Uterus (tissue), 4 donors: Measurements from ENCODE around the gene HIPK2. TPM values are rescaled to one million over a fixed set of nuclear protein-coding genes. Genes with fewer than 3 reads are reported as not detected.
A peak's percentile ranks its signal among the peaks of the same experiment; 100 is the strongest.

Experiments
- DNase-seq, 2 donors: peaks; one replicate each; pipeline ENCODE4 v3.0.0-alpha.2; 2019 to 2020
- H3K27ac ChIP-seq, 2 donors: fragments of 200-600 bp; sonication (generic); 1 replicate in 1 of 2; 2 replicates in 1 of 2; pipeline ENCODE4 v1.5.1; 2016 to 2018
- H3K27me3 ChIP-seq, 2 donors: fragments of 200-600 bp; sonication (generic); one replicate each; pipeline ENCODE4 v1.5.1; 2018 to 2019; ENCODE audit warnings: control low read depth in 1 of 2
- H3K36me3 ChIP-seq, 2 donors: fragments of 200-600 bp; sonication (generic); one replicate each; pipeline ENCODE4 v1.5.1; 2019; ENCODE audit warnings: control low read depth in 1 of 2
- H3K4me1 ChIP-seq, 2 donors: fragments of 200-600 bp; sonication (generic); one replicate each; pipeline ENCODE4 v1.5.1; 2018 to 2019; ENCODE audit warnings: control low read depth in 1 of 2
- H3K4me3 ChIP-seq, 2 donors: fragments of 200-600 bp; sonication (generic); 1 replicate in 1 of 2; 2 replicates in 1 of 2; pipeline ENCODE4 v1.5.1; 2018 to 2019; ENCODE audit warnings: mild to moderate bottlenecking in 1 of 2
- H3K9me3 ChIP-seq, 2 donors: fragments of 200-600 bp; sonication (generic); one replicate each; pipeline ENCODE4 v1.5.1; 2019; ENCODE audit warnings: control low read depth in 1 of 2
- POLR2A ChIP-seq, 2 donors: fragments of 450-650 bp; IDR thresholded peaks; one replicate each; pipeline ENCODE4 v1.6.1; 2016; ENCODE audit warnings: antibody characterized with exemption in 2 of 2, mild to moderate bottlenecking in 1 of 2, moderate library complexity in 1 of 2
- intact Hi-C: fragments of 100-400 bp; cut with DNase I; formaldehyde crosslinking; loops from one replicate; pipeline ENCODE4 v1.15.1; 2023; ENCODE audit warnings: low total_unique reads
- total RNA-seq, 4 donors: library from RNA; depleted of rRNA in 3 of 4; stranded (reverse); fragments of >200 nt in 3 of 4; gene quantifications; one replicate each; pipeline versions ENCODE4 v1.1.0 to v1.2.4, GENCODE V29; 2014 to 2023
- TF ChIP-seq, protein P1 (sequence below), 4 experiments: fragments of 200-600 bp in 2 of 4; fragments of 450-650 bp in 2 of 4; sonication (generic) in 2 of 4; IDR thresholded peaks; one replicate each; pipeline ENCODE4 v1.5.1; 2016 to 2019; ENCODE audit warnings: antibody characterized with exemption in 4 of 4, mild to moderate bottlenecking in 2 of 4, moderate library complexity in 1 of 4
- donor health status: DM: yes; HTN: yes; CAD: no.

HIPK2 gene
- total RNA-seq, result 10 to 100 TPM in 3 of 4 donors, 1 to 10 TPM in 1; 9.4 to 65.8 (median 19.2) TPM

DNA sequence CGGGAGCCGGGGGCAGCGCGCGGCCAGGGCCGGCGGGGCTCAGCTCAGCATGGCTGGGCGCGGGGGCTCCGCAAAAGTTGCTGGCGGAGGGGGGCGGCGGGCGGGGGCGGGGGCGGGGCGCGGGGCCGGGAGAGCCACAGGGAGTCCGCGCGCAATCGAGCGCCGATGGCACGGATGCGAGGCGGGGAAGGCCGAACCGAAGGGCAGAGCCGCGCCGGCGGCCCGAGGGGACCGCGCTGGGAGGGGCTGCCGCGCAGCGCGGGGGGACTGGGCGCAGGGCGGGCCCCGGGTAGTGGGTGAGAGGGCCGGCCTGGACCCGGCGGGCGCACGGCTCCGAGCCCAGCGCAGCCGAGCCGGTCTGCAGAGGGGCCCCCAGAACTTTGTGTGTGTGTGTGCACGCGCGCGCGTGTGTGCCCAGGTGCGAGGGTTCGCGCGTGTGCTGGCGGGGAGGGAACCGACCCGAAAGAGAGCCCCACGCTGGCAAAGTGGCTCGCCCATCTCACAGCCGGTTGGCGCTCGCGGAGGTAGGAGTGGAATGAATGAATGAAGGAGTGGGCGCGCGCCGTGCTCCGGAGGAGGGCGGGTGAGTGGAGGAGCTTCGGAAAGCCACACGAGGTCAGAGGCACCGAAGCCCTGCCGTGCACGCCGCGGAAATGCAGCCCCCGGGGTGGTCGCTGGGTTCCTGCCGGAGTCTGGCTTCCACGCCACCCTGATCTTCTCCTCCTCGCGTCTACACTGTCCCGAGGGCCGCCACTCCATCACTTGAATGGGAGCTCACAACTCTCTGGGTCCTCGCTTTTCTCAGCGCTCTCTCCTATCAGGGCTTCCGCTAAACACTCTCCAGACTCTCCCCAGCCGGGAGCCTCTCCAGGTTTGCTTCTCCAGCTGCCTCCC, at the start of gene HIPK2:
Gene HIPK2 (minus strand): TSS at position 51 of the 894 bp plus-strand sequence. CDS start 375 bp downstream, outside the sequence.
- no peaks in the 10 kb centered on the region for H3K36me3 ChIP-seq
- peak within 1 kb of the TSS; percentile 99 for H3K27ac ChIP-seq
- H3K4me3 ChIP-seq, result peak within 1 kb of the TSS; percentile 71 to 90
- no peaks in the 10 kb centered on the region for H3K9me3 ChIP-seq
- TF ChIP-seq, protein P1, sequence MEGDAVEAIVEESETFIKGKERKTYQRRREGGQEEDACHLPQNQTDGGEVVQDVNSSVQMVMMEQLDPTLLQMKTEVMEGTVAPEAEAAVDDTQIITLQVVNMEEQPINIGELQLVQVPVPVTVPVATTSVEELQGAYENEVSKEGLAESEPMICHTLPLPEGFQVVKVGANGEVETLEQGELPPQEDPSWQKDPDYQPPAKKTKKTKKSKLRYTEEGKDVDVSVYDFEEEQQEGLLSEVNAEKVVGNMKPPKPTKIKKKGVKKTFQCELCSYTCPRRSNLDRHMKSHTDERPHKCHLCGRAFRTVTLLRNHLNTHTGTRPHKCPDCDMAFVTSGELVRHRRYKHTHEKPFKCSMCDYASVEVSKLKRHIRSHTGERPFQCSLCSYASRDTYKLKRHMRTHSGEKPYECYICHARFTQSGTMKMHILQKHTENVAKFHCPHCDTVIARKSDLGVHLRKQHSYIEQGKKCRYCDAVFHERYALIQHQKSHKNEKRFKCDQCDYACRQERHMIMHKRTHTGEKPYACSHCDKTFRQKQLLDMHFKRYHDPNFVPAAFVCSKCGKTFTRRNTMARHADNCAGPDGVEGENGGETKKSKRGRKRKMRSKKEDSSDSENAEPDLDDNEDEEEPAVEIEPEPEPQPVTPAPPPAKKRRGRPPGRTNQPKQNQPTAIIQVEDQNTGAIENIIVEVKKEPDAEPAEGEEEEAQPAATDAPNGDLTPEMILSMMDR (IDR thresholded peaks at IDR 0.05), result no peak
- TF ChIP-seq POLR2A (IDR thresholded peaks at IDR 0.05), result peak; percentile 9 to 30
- H3K4me1 ChIP-seq, result no peaks in the 10 kb centered on the region
- DNase-seq, result peak; percentile 75 to 80
- intact Hi-C loops, result loop anchor here (10.0 kb wide), 1 partner anchor 123 kb away; no protein-coding TSS in a partner anchor
- no peaks in the 10 kb centered on the region for H3K27me3 ChIP-seq

DNA sequence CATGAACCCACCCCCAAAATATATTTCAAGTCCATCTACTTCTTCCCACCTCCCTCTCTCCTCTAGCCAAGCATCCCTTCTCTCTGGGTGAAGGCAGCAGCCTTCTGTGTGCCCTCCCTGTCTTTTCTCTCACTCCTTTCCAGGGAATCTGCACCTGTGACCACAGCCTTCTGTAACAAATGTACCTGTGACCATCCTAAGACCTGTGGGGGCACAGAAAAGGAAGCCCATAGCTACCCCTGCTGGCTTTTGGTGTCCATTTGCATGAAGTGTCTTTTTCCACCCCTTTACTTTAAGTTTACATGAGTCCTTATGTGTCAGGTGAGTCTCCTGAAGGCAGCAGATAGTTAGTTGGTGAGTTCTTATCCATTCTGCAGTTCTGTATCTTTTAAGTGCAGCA, 49.2 kb upstream of the HIPK2 start:
- H3K9me3 ChIP-seq, result no peaks in the 10 kb centered on the region
- DNase-seq, result no peak
- no peak overlapping the region for H3K4me3 ChIP-seq
- H3K36me3 ChIP-seq, result no peaks in the 10 kb centered on the region
- intact Hi-C loops, result no loop called here
- H3K27ac ChIP-seq, result no peak overlapping the region
- no peaks in the 10 kb centered on the region for H3K27me3 ChIP-seq
- no peak for TF ChIP-seq POLR2A (IDR thresholded peaks at IDR 0.05)
- TF ChIP-seq, protein P1 (IDR thresholded peaks at IDR 0.05), result peak in 1 of 4 experiments; percentile 8
- H3K4me1 ChIP-seq, result no peaks in the 10 kb centered on the region

DNA sequence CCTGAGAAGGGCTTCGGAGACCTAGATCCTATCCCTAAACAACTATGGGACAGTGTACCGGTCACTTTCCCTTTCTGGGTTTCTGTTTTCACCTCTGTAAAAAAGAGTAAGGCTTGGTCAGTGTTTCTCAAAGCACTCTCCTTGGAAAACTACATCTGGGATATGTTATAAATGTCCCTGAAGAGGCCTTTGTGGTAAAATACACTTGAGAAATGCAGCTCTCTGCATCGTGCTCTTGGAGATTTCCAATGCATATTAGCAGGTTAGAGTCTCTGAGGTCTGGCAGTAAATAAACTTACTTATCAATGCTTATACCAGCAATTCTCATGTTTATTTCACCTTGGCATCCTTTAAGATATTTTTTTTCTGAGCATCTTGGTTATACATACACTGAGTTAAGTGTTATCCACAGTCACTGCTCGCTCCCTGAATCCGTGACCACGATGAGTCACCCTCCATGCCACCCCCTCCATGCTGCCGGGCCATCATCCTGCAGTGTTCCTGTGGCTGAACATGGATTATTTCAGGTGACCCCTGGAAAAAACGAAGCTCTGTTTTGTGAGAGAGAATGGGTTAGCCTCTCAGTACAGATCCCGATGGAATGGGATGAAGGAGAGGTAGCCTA, 48.0 kb upstream of the HIPK2 start:
- no peak overlapping the region for H3K27ac ChIP-seq

DNA sequence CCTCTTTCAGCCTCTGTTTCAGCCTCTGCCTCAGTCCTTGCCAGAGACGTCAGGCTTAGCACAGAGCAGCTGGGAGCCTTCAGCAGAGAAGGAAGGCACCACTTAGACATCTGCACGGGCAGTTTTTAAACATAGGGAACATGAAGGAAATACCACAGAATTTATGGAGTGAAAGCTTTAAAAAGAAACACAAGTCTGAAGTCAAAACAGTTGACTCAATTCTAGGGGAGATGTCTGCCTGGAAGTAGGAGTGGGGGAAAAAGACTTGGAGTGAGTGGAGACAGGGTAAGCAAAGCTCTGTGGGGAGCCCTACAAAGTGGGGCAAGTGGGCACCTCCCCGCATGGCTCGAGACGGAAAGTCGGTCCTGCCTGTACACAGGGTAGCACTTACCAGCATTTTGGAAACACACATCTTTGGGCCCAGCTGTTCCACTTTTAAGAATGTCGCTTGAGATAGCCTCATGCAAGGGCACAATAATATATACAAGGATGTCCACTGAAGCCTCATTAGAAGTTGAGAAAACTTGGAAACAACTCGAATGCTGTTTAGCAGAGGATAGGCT, 46.2 kb upstream of the HIPK2 start:
- intact Hi-C loops, result no loop called here
- no peaks in the 10 kb centered on the region for H3K27me3 ChIP-seq
- H3K4me3 ChIP-seq, result no peak overlapping the region
- peak overlapping the region in 1 of 2 donors; percentile 20 for H3K27ac ChIP-seq
- TF ChIP-seq POLR2A (IDR thresholded peaks at IDR 0.05), result no peak
- no peaks in the 10 kb centered on the region for H3K9me3 ChIP-seq
- DNase-seq, result peak; percentile 18 to 44
- H3K4me1 ChIP-seq, result no peaks in the 10 kb centered on the region
- no peaks in the 10 kb centered on the region for H3K36me3 ChIP-seq

More for the DNA sequence above, 48.0 kb upstream of the HIPK2 start:
- TF ChIP-seq POLR2A (IDR thresholded peaks at IDR 0.05), result no peak
- TF ChIP-seq, protein P1 (IDR thresholded peaks at IDR 0.05), result no peak
- no peaks in the 10 kb centered on the region for H3K27me3 ChIP-seq
- no peak overlapping the region for H3K4me3 ChIP-seq
- intact Hi-C loops, result no loop called here
- no peaks in the 10 kb centered on the region for H3K4me1 ChIP-seq
- no peaks in the 10 kb centered on the region for H3K9me3 ChIP-seq
- no peak for DNase-seq
- H3K36me3 ChIP-seq, result no peaks in the 10 kb centered on the region

DNA sequence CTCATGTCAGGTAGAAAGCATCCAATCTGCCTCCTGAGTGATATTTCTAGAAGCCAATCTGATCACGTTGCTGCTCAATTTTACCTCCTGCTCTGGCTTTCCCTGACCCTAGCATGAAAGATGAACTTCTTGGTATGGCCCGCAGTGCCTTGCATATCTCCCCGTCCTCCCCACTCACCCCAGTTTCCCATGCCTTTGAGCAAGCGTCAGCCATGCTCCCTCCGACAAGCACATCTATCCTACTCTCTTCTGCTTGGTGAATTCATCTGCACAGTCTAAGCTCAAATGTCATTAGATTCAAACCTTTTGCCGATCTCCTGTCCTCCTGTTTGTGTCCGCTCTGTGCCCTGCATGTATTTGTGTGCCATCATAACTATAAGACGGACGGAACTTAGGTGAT, 45.1 kb upstream of the HIPK2 start:
- intact Hi-C loops, result no loop called here
- no peak overlapping the region for H3K27ac ChIP-seq
- H3K4me1 ChIP-seq, result no peaks in the 10 kb centered on the region
- no peak for DNase-seq
- H3K36me3 ChIP-seq, result no peaks in the 10 kb centered on the region
- no peaks in the 10 kb centered on the region for H3K27me3 ChIP-seq
- no peaks in the 10 kb centered on the region for H3K9me3 ChIP-seq
- H3K4me3 ChIP-seq, result no peak overlapping the region
- no peak for TF ChIP-seq POLR2A (IDR thresholded peaks at IDR 0.05)
